ENCODE data around the gene ZC3H12C. TPM values are rescaled to one million over a fixed set of nuclear protein-coding genes. Genes with fewer than 3 reads are reported as not detected.
A peak's percentile ranks its signal among the peaks of the same experiment; 100 is the strongest.
"Not testable (repeated sequence)": the region's sequence is repeated elsewhere in the genome, so short reads cannot be mapped to it uniquely, and the experiment has no call there.

ZC3H12C gene
- polyA plus RNA-seq (ENCODE audit: insufficient read length in 3 of 3), result 1 to 10 TPM; 6.4 to 8.5 (median 7.9) TPM
- long read RNA-seq, donor 1, result 0 reads
- long read RNA-seq, donor 2, result 0 reads
- long read RNA-seq, donor 3, result 0 reads
- long read RNA-seq, donor 4, result 0 reads
- long read RNA-seq, donor 5, result 0 reads
- long read RNA-seq, donor 6, full-length matches to known transcripts, result 1 of 1 reads
- long read RNA-seq, donor 6, partial matches to known transcripts, result 0 of 1 reads
- long read RNA-seq, donor 6, other reads (novel, unspliced or antisense), result 0 of 1 reads
- long read RNA-seq, donor 7, result 0 reads
- long read RNA-seq, donor 8, full-length matches to known transcripts, result 2 of 2 reads
- long read RNA-seq, donor 8, partial matches to known transcripts, result 0 of 2 reads
- long read RNA-seq, donor 8, other reads (novel, unspliced or antisense), result 0 of 2 reads
- long read RNA-seq, donor 9, result 0 reads
- long read RNA-seq, donor 10, result 0 reads
- long read RNA-seq, donor 11, full-length matches to known transcripts, result 1 of 1 reads
- long read RNA-seq, donor 11, partial matches to known transcripts, result 0 of 1 reads
- long read RNA-seq, donor 11, other reads (novel, unspliced or antisense), result 0 of 1 reads
- long read RNA-seq, donor 12, result 0 reads
- long read RNA-seq, donor 13, result 0 reads
- long read RNA-seq, donor 14, result 0 reads
- long read RNA-seq, donor 15, full-length matches to known transcripts, result 1 of 1 reads
- long read RNA-seq, donor 15, partial matches to known transcripts, result 0 of 1 reads
- long read RNA-seq, donor 15, other reads (novel, unspliced or antisense), result 0 of 1 reads
- long read RNA-seq, donor 16, result 0 reads

- peak; percentile 87 for DNase-seq
Observed at GRCh38 chr11:110092515-110093406, at the start of gene ZC3H12C. ZC3H12C (plus strand) TSS chr11:110093392; CDS start chr11:110093412, 20 bp downstream.

- DNase-seq, result no peak
Observed at GRCh38 chr11:110044226-110044968, 48.8 kb upstream of the ZC3H12C start.

- DNase-seq, result no peak
Observed at GRCh38 chr11:110046775-110047380, 46.3 kb upstream of the ZC3H12C start.

GRCh38 chr11:110049501-110050200, 43.5 kb upstream of the ZC3H12C start:
- no peak for DNase-seq

GRCh38 chr11:110050201-110050506, 43.0 kb upstream of the ZC3H12C start:
- DNase-seq, result no peak

- no peak for DNase-seq
Observed at GRCh38 chr11:110053848-110054414, 39.3 kb upstream of the ZC3H12C start.

- no peak for DNase-seq
Observed at GRCh38 chr11:110056956-110057355, 36.2 kb upstream of the ZC3H12C start.

GRCh38 chr11:110059706-110060463, 33.3 kb upstream of the ZC3H12C start:
- no peak for DNase-seq

- DNase-seq, result no peak
Observed at GRCh38 chr11:110061296-110061695, 31.9 kb upstream of the ZC3H12C start.

- DNase-seq, result no peak
Observed at GRCh38 chr11:110062247-110062646, 30.9 kb upstream of the ZC3H12C start.

GRCh38 chr11:110065189-110065588, 28.0 kb upstream of the ZC3H12C start:
- DNase-seq, result no peak

GRCh38 chr11:110068001-110068400, 25.2 kb upstream of the ZC3H12C start:
- DNase-seq, result not testable (repeated sequence)

- DNase-seq, result no peak
Observed at GRCh38 chr11:110069158-110069737, 23.9 kb upstream of the ZC3H12C start.

- DNase-seq, result no peak
Observed at GRCh38 chr11:110070176-110070575, 23.0 kb upstream of the ZC3H12C start.

- no peak for DNase-seq
Observed at GRCh38 chr11:110071197-110071596, 22.0 kb upstream of the ZC3H12C start.

GRCh38 chr11:110072930-110073329, 20.3 kb upstream of the ZC3H12C start:
- no peak for DNase-seq

GRCh38 chr11:110074499-110074898, 18.7 kb upstream of the ZC3H12C start:
- DNase-seq, result no peak

GRCh38 chr11:110075105-110075846, 17.9 kb upstream of the ZC3H12C start:
- DNase-seq, result no peak
